Suprapubic skin (tissue), 4 donors: ENCODE results near the gene CRYAB.
"Not testable (repeated sequence)": the region's sequence is repeated elsewhere in the genome, so short reads cannot be mapped to it uniquely, and the experiment has no call there.

Experiments
- CTCF ChIP-seq, 2 donors: fragments of 200-600 bp in 1 of 2; fragments of 450-650 bp in 1 of 2; sonication (generic) in 1 of 2; IDR thresholded peaks; one replicate each; pipeline ENCODE4 v1.5.1; 2016 to 2019; ENCODE audit warnings: antibody characterized with exemption in 2 of 2, mild to moderate bottlenecking in 1 of 2, moderate library complexity in 1 of 2
- POLR2A ChIP-seq, 2 donors: fragments of 450-650 bp; IDR thresholded peaks; one replicate each; pipeline ENCODE4 v1.6.1; 2017; ENCODE audit warnings: antibody characterized with exemption in 2 of 2, mild to moderate bottlenecking in 2 of 2, moderate library complexity in 2 of 2
- POLR2AphosphoS5 ChIP-seq, 3 donors: sonication (generic); formaldehyde crosslinking; IDR thresholded peaks; one replicate each; pipeline ENCODE4 v1.6.1; 2017; ENCODE audit warnings: antibody characterized with exemption in 3 of 3

DNA sequence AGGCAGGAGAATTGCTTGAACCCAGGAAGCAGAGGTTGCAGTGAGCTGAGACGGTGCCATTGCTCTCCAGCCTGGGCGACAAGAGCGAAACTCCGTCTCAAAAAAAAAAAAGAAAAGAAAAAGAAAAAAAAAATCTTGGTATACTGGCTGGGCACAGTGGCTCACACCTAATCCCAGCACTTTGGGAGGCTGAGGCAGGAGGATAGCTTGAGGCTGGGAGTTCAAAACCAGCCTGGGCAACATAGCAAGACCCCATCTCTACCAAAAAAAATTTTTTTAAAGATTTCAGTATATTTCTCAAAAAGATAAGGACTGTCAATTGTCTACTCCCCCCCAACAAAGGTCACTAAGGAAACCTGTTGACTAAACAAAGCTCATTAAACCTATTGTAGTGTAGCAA, 26.5 kb downstream of the CRYAB start:
- not testable (repeated sequence) for TF ChIP-seq CTCF, POLR2AphosphoS5, POLR2A (IDR thresholded peaks at IDR 0.05)
